H1 (cell line): ENCODE data around the gene ITGB7. TPM values are rescaled to one million over a fixed set of nuclear protein-coding genes. Genes with fewer than 3 reads are reported as not detected.

ENCODE experiments used
- CTCF ChIA-PET: fragments of 300-600 bp; sonication (Branson Sonifier 250); formaldehyde crosslinking; loops from one replicate; lab custom pipeline; 2021; ENCODE audit not compliant: partially characterized antibody; lab: Charles Lee
- POLR2A ChIA-PET: fragments of 300-600 bp; sonication (Branson Sonifier 250); formaldehyde crosslinking; loops from one replicate; lab custom pipeline; 2021; ENCODE audit warnings: inconsistent platforms; ENCODE audit not compliant: partially characterized antibody; lab: Charles Lee
- DNase-seq, 2 experiments: peaks; one replicate each; pipeline versions ENCODE4 v3.0.0 to v3.0.0-alpha.2; 2010 to 2022; ENCODE audit warnings: low spot score in 2 of 2, low read depth in 1 of 2, mixed read lengths in 1 of 2
- FAIRE-seq: peaks from 2 replicates; lab custom pipeline; 2011; peaks lifted over from hg19 to GRCh38; lab: Jason Lieb, UNC
- H2AFZ ChIP-seq: 2 replicates; pipeline ENCODE4 v1.8.1; 2012; ENCODE audit warnings: low read length, inconsistent platforms
- H2AK5ac ChIP-seq: 2 replicates; pipeline ENCODE4 v1.6.1; 2013; ENCODE audit warnings: low read depth, low read length
- H2BK120ac ChIP-seq: replicated peaks from 2 replicates; pipeline ENCODE3; 2013; ENCODE audit warnings: low read depth, low read length, inconsistent platforms
- H2BK12ac ChIP-seq: 2 replicates; pipeline ENCODE4 v1.6.1; 2013; ENCODE audit warnings: low read depth, low read length
- H2BK15ac ChIP-seq: 2 replicates; pipeline ENCODE4 v1.6.1; 2013; ENCODE audit warnings: low read length
- H2BK20ac ChIP-seq: 2 replicates; pipeline ENCODE4 v1.6.1; 2013; ENCODE audit warnings: low read length
- H2BK5ac ChIP-seq: 2 replicates; pipeline ENCODE4 v1.6.1; 2013; ENCODE audit warnings: low read depth, low read length
- H3K14ac ChIP-seq: 2 replicates; pipeline ENCODE4 v1.6.1; 2013; ENCODE audit warnings: inconsistent platforms; ENCODE audit not compliant: insufficient read length
- H3K18ac ChIP-seq: 2 replicates; pipeline ENCODE4 v1.6.1; 2013; ENCODE audit warnings: low read length; ENCODE audit errors: extremely low read depth
- H3K23ac ChIP-seq: 2 replicates; pipeline ENCODE4 v1.6.1; 2013; ENCODE audit warnings: inconsistent platforms; ENCODE audit not compliant: insufficient read length
- H3K23me2 ChIP-seq: 2 replicates; pipeline ENCODE4 v1.6.1; 2013; ENCODE audit warnings: low read depth, low read length
- H3K27ac ChIP-seq: 2 replicates; pipeline ENCODE4 v1.6.1; 2011; ENCODE audit warnings: low read depth, low read length, inconsistent platforms
- H3K27me3 ChIP-seq, 4 experiments: replicated peaks in 1 of 4; 1 replicate in 1 of 4; 2 replicates in 3 of 4; pipeline versions ENCODE4 v1.6.1 to v1.8.1; 2011 to 2013; ENCODE audit warnings: low read length in 3 of 4, mild to moderate bottlenecking in 3 of 4, inconsistent platforms in 2 of 4, mixed read lengths in 2 of 4, moderate library complexity in 1 of 4; ENCODE audit not compliant: control insufficient read depth in 3 of 4, insufficient read depth in 3 of 4; ENCODE audit errors: extremely low read depth in 1 of 4
- H3K36me3 ChIP-seq, 4 experiments: 2 replicates each; pipeline versions ENCODE4 v1.6.1 to v1.8.1; 2011 to 2013; ENCODE audit warnings: mild to moderate bottlenecking in 4 of 4, low read length in 3 of 4, moderate library complexity in 2 of 4, control low read depth in 1 of 4, inconsistent platforms in 1 of 4; ENCODE audit not compliant: insufficient read depth in 4 of 4, control insufficient read depth in 2 of 4
- H3K4ac ChIP-seq: replicated peaks from 2 replicates; pipeline ENCODE3; 2013; ENCODE audit warnings: low read length, low read depth, mixed read lengths, inconsistent platforms; ENCODE audit not compliant: insufficient read length
- H3K4me1 ChIP-seq, 4 experiments: replicated peaks in 1 of 4; 1 replicate in 1 of 4; 2 replicates in 3 of 4; pipeline versions ENCODE4 v1.6.1 to v1.8.1; 2011 to 2013; ENCODE audit warnings: low read length in 3 of 4, inconsistent platforms in 2 of 4, mixed read lengths in 1 of 4; ENCODE audit not compliant: insufficient read depth in 4 of 4, control insufficient read depth in 3 of 4
- H3K4me2 ChIP-seq, 2 experiments: 2 replicates each; pipeline versions ENCODE4 v1.6.1 to v1.8.1; 2011 to 2013; ENCODE audit warnings: low read depth in 2 of 2, low read length in 2 of 2, control low read depth in 1 of 2, inconsistent platforms in 1 of 2, mild to moderate bottlenecking in 1 of 2; ENCODE audit not compliant: insufficient read depth in 1 of 2
- H3K4me3 ChIP-seq, 4 experiments: fragments of 200-600, 300-600 bp in 1 of 4; sonication (generic), shearing (Covaris generic), sonication (Bioruptor Twin) in 1 of 4; 2 replicates each; pipeline versions ENCODE4 v1.5.1 to v1.8.1; 2011 to 2016; ENCODE audit warnings: low read length in 4 of 4, low read depth in 3 of 4, control low read depth in 2 of 4, inconsistent platforms in 2 of 4, mild to moderate bottlenecking in 2 of 4, mixed read lengths in 1 of 4, moderate library complexity in 1 of 4; ENCODE audit not compliant: insufficient read depth in 2 of 4; ENCODE audit errors: extremely low read depth in 1 of 4
- H3K56ac ChIP-seq: replicated peaks from 2 replicates; pipeline ENCODE3; 2013; ENCODE audit warnings: low read depth, mild to moderate bottlenecking, mixed read lengths, low read length, inconsistent platforms; ENCODE audit not compliant: insufficient read length
- H3K79me1 ChIP-seq: 2 replicates; pipeline ENCODE4 v1.6.1; 2013; ENCODE audit warnings: low read depth, low read length, control low read depth
- H3K79me2 ChIP-seq, 2 experiments: 2 replicates each; pipeline versions ENCODE4 v1.6.1 to v1.8.1; 2012 to 2013; ENCODE audit warnings: low read length in 2 of 2, mild to moderate bottlenecking in 2 of 2, inconsistent platforms in 1 of 2; ENCODE audit not compliant: insufficient read depth in 2 of 2, control insufficient read depth in 1 of 2
- H3K9ac ChIP-seq, 4 experiments: replicated peaks in 1 of 4; 1 replicate in 1 of 4; 2 replicates in 3 of 4; pipeline versions ENCODE4 v1.6.1 to v1.8.1; 2011 to 2013; ENCODE audit warnings: low read depth in 3 of 4, low read length in 3 of 4, control low read depth in 2 of 4, mild to moderate bottlenecking in 2 of 4, moderate library complexity in 2 of 4, inconsistent platforms in 1 of 4; ENCODE audit errors: extremely low read depth in 1 of 4
- H3K9me3 ChIP-seq, 2 experiments: 2 replicates each; pipeline versions ENCODE4 v1.6.1 to v1.8.1; 2012 to 2013; ENCODE audit warnings: mild to moderate bottlenecking in 2 of 2, moderate library complexity in 2 of 2, control low read depth in 1 of 2, inconsistent platforms in 1 of 2, low read depth in 1 of 2, low read length in 1 of 2, mixed read lengths in 1 of 2; ENCODE audit not compliant: insufficient read depth in 2 of 2
- H4K20me1 ChIP-seq, 2 experiments: replicated peaks in 1 of 2; 2 replicates each; pipeline versions ENCODE3 to v1.8.1; 2011 to 2013; ENCODE audit warnings: inconsistent platforms in 2 of 2, low read length in 2 of 2, mild to moderate bottlenecking in 1 of 2; ENCODE audit not compliant: insufficient read depth in 2 of 2, control insufficient read depth in 1 of 2
- H4K5ac ChIP-seq: 2 replicates; pipeline ENCODE4 v1.6.1; 2013; ENCODE audit warnings: low read length, low read depth, mixed read lengths, inconsistent platforms; ENCODE audit not compliant: insufficient read length
- H4K8ac ChIP-seq: 2 replicates; pipeline ENCODE4 v1.8.0; 2013; ENCODE audit warnings: mild to moderate bottlenecking, moderate library complexity, low read length, inconsistent platforms; ENCODE audit not compliant: insufficient read depth; ENCODE audit errors: extremely low read depth
- H4K91ac ChIP-seq: replicated peaks from 2 replicates; pipeline ENCODE3; 2013; ENCODE audit warnings: low read length, mixed read lengths, inconsistent platforms; ENCODE audit not compliant: insufficient read length
- EZH2 ChIP-seq: fragments of 200-600 bp; sonication (generic); IDR thresholded peaks from 2 replicates; pipeline ENCODE4 v1.7.1; 2012; ENCODE audit warnings: low read depth, mild to moderate bottlenecking, moderate library complexity, low read length, inconsistent platforms; ENCODE audit not compliant: severe bottlenecking
- JUN ChIP-seq: IDR thresholded peaks from 2 replicates; pipeline ENCODE4 v1.6.1; 2011; ENCODE audit warnings: low read depth, mild to moderate bottlenecking, improper control_type of control experiment, low read length
- PHF8 ChIP-seq: fragments of 200-600 bp; sonication (generic); conservative IDR thresholded peaks from 2 replicates; pipeline ENCODE4 v1.7.1; 2012; ENCODE audit warnings: low read depth, mild to moderate bottlenecking, inconsistent platforms, low read length, moderate library complexity
- TEAD4 ChIP-seq: IDR thresholded peaks from 2 replicates; pipeline ENCODE4 v1.6.1; 2012; ENCODE audit warnings: low read depth, low read length, inconsistent platforms, mixed read lengths
- USF2 ChIP-seq: IDR thresholded peaks from 2 replicates; pipeline ENCODE4 v1.6.1; 2011; ENCODE audit warnings: low read length, improper control_type of control experiment
- whole genome bisulfite sequencing, 2 experiments: shearing (Covaris generic) in 1 of 2; methylation state at CpG; one replicate each; pipeline versions ENCODE4 v1.1.6 to v1.1.7; 2013 to 2015; ENCODE audit warnings: low lambda C conversion rate in 2 of 2, mixed read lengths in 2 of 2, inconsistent platforms in 1 of 2, low coverage in 1 of 2, missing lambda C conversion rate in 1 of 2; ENCODE audit not compliant: insufficient replicate concordance in 2 of 2, insufficient coverage in 1 of 2, insufficient read length in 1 of 2; ENCODE audit errors: extremely low coverage in 1 of 2, missing lambda C conversion rate in 1 of 2; 5-methylcytosine and 5-hydroxymethylcytosine counted together
- polyA plus RNA-seq, 7 experiments: library from polyadenylated mRNA; depleted of rRNA in 3 of 7; stranded (reverse) in 5 of 7; unstranded in 2 of 7; fragments of >200 nt in 5 of 7; fragments of 200-250 nt in 2 of 7; gene quantifications; 1 replicate in 5 of 7; 2 replicates in 1 of 7; 4 replicates in 1 of 7; pipeline versions ENCODE4 v1.2.1 to v1.2.3, GENCODE V29; 2011 to 2013; ENCODE audit warnings: missing spikeins in 2 of 7, mixed read lengths in 2 of 7
- total RNA-seq: library from RNA; stranded (reverse); fragmentation: NEBNext Ultra II Directional; extraction: Animal tissue kit (Norgen Biotek cat#: 25700); gene quantifications from 2 replicates; pipeline ENCODE4 v1.2.1, GENCODE V29; 2021

The ITGB7 gene
- total and polyA plus RNA-seq, 2 of the 8 experiments (the other 6 are each of a cell fraction or from before 2014, with no cell fraction given) = 0.35 to 0.54 TPM

GRCh38 chr12:53244337-53244736 is 37.3 kb upstream of the ITGB7 start:
- Histone ChIP-seq H4K5ac (no peak overlapping the region), H3K4ac (no peak overlapping the region), H3K23ac (no peak overlapping the region), H3K23me2 (no peaks in the 10 kb centered on the region), H2AFZ (no peak overlapping the region; the same call in 1 of the 2 replicates), H3K18ac (peak overlapping the region; percentile 4; the same call in 1 of the 2 replicates), H3K36me3 (no peaks in the 10 kb centered on the region), H2BK15ac (no peak overlapping the region), H3K4me1 (peaks cover 0 to 13% (median 8%) of the 10 kb centered on the region in 4 experiments; a peak in 6 of 7 replicates), H4K20me1 (no peaks in the 10 kb centered on the region), H3K4me3 (no peak overlapping the region), H3K27ac (no peak overlapping the region), H3K79me1 (no peaks in the 10 kb centered on the region), H3K4me2 (no peak overlapping the region), H3K27me3 (no peaks in the 10 kb centered on the region; a peak in 1 of 7 replicates), H2BK5ac (no peak overlapping the region), H3K56ac (no peak overlapping the region), H2BK120ac (no peak overlapping the region), H3K14ac (no peak overlapping the region), H2AK5ac (no peak overlapping the region), H3K9ac (no peak overlapping the region), H4K91ac (no peak overlapping the region), H4K8ac (peak overlapping the region; percentile 12; the same call in 1 of the 2 replicates), H2BK20ac (no peak overlapping the region), H3K9me3 (no peaks in the 10 kb centered on the region), H2BK12ac (peak overlapping the region; percentile 27; the same call in 1 of the 2 replicates), H3K79me2 (no peaks in the 10 kb centered on the region)
- CTCF ChIA-PET = interaction anchor here (1.0 to 23.5 kb wide), 16 partner anchors 8 to 190 kb away, joined by 3 to 535 read pairs (median 6); partner anchors contain the start of genes CSAD, ESPL1 and ITGB7
- TF ChIP-seq EZH2 (no peak), USF2 (no peak), PHF8 (no peak), TEAD4 (no peak), JUN (no peak)
- DNase-seq (no peak), FAIRE-seq (no peak)
- POLR2A ChIA-PET = interaction anchor here (1.2 to 1.5 kb wide), 3 partner anchors 10 to 35 kb away, joined by 3 read pairs; no protein-coding TSS in a partner anchor
- WGBS, 2 experiments = 70% methylated on average over 1 of the region's 1 CpG; no CpG with 5 or more reads in 1 of the 2 experiments
